SK-N-SH treated with all-trans-retinoic acid at 6 μM for 48 hours (cell line): ENCODE data around the gene PTPRG.
A peak's percentile ranks its signal among the peaks of the same experiment; 100 is the strongest.

Experiments
- ATAC-seq: fragments of 200-7000 bp; cut with Tn5 transposase; 3 replicates; pipeline ENCODE4 v1.9.1; 2020; ENCODE audit warnings: mild to moderate bottlenecking, moderate library complexity
- ARNTL ChIP-seq: fragments of 450-650 bp; formaldehyde crosslinking; IDR thresholded peaks from 2 replicates; pipeline ENCODE4 v1.5.0; 2020; ENCODE audit warnings: low read depth, mild to moderate bottlenecking, moderate library complexity, borderline replicate concordance
- BACH2 ChIP-seq: fragments of 250-450 bp; sonication (Bioruptor Pico); IDR thresholded peaks from 2 replicates; pipeline ENCODE4 v1.9.0; 2021; ENCODE audit warnings: mild to moderate bottlenecking, borderline replicate concordance
- CSDC2 ChIP-seq: fragments of 250-450 bp; sonication (Bioruptor Pico); IDR thresholded peaks from 2 replicates; pipeline ENCODE4 v1.5.0; 2020; ENCODE audit warnings: mild to moderate bottlenecking, moderate library complexity
- ESRRG ChIP-seq: fragments of 250-450 bp; sonication (Bioruptor Pico); IDR thresholded peaks from 2 replicates; pipeline ENCODE4 v1.6.1; 2021; ENCODE audit warnings: mild to moderate bottlenecking
- GLIS3 ChIP-seq: fragments of 250-450 bp; sonication (Bioruptor Pico); IDR thresholded peaks from 2 replicates; pipeline ENCODE4 v1.5.0; 2020; ENCODE audit warnings: mild to moderate bottlenecking, moderate library complexity
- ISL1 ChIP-seq: fragments of 250-450 bp; sonication (Bioruptor Pico); IDR thresholded peaks from 2 replicates; pipeline ENCODE4 v2.1.2; 2022; ENCODE audit warnings: mild to moderate bottlenecking, moderate library complexity
- PPARA ChIP-seq: fragments of 250-450 bp; sonication (Bioruptor Pico); IDR thresholded peaks from 2 replicates; pipeline ENCODE4 v1.5.0; 2020; ENCODE audit warnings: mild to moderate bottlenecking, borderline replicate concordance
- RARB ChIP-seq: fragments of 250-450 bp; sonication (Bioruptor Pico); IDR thresholded peaks from 2 replicates; pipeline ENCODE4 v1.8.0; 2021; ENCODE audit warnings: mild to moderate bottlenecking, moderate library complexity
- SNAI2 ChIP-seq: fragments of 250-450 bp; sonication (Bioruptor Pico); IDR thresholded peaks from 2 replicates; pipeline ENCODE4 v1.5.0; 2020; ENCODE audit warnings: mild to moderate bottlenecking, moderate library complexity
- TCF4 ChIP-seq: fragments of 250-450 bp; sonication (Bioruptor Pico); IDR thresholded peaks from 2 replicates; pipeline ENCODE4 v1.8.0; 2021; ENCODE audit warnings: mild to moderate bottlenecking, moderate library complexity, borderline replicate concordance
- TOX ChIP-seq: fragments of 250-450 bp; sonication (Bioruptor Pico); IDR thresholded peaks from 2 replicates; pipeline ENCODE4 v1.8.0; 2021; ENCODE audit warnings: mild to moderate bottlenecking, moderate library complexity, borderline replicate concordance
- ZC3H10 ChIP-seq: fragments of 250-450 bp; sonication (Bioruptor Pico); IDR thresholded peaks from 2 replicates; pipeline ENCODE4 v1.5.1; 2021; ENCODE audit warnings: mild to moderate bottlenecking, moderate library complexity
- ZFP3 ChIP-seq: fragments of 250-450 bp; sonication (Bioruptor Pico); IDR thresholded peaks from 2 replicates; pipeline ENCODE4 v1.5.0; 2020; ENCODE audit warnings: mild to moderate bottlenecking, moderate library complexity
- ZFP30 ChIP-seq: fragments of 450-650 bp; formaldehyde crosslinking; IDR thresholded peaks from 2 replicates; pipeline ENCODE4 v1.5.0; 2022; ENCODE audit warnings: mild to moderate bottlenecking, moderate library complexity
- ZNF565 ChIP-seq: fragments of 450-650 bp; formaldehyde crosslinking; conservative IDR thresholded peaks from 2 replicates; pipeline ENCODE4 v1.5.0; 2020; ENCODE audit warnings: low read depth, mild to moderate bottlenecking, moderate library complexity
- ZNF70 ChIP-seq: fragments of 450-650 bp; formaldehyde crosslinking; IDR thresholded peaks from 2 replicates; pipeline ENCODE4 v1.5.0; 2020; ENCODE audit warnings: mild to moderate bottlenecking, moderate library complexity
- ZNF8 ChIP-seq: fragments of 450-650 bp; formaldehyde crosslinking; IDR thresholded peaks from 2 replicates; pipeline ENCODE4 v1.5.0; 2020; ENCODE audit warnings: mild to moderate bottlenecking, moderate library complexity
- TF ChIP-seq, protein P1 (sequence below): fragments of 250-450 bp; sonication (Bioruptor Pico); IDR thresholded peaks from 2 replicates; pipeline ENCODE4 v1.8.0; 2021; ENCODE audit warnings: low read depth, mild to moderate bottlenecking, moderate library complexity, borderline replicate concordance
- TF ChIP-seq, protein P2 (sequence below): fragments of 250-450 bp; sonication (Bioruptor Pico); IDR thresholded peaks from 2 replicates; pipeline ENCODE4 v1.5.1; 2021; ENCODE audit warnings: mild to moderate bottlenecking, moderate library complexity
- TF ChIP-seq, protein P3 (sequence below): fragments of 250-450 bp; sonication (Bioruptor Pico); IDR thresholded peaks from 2 replicates; pipeline ENCODE4 v1.5.0; 2020; ENCODE audit warnings: mild to moderate bottlenecking, moderate library complexity
- TF ChIP-seq, protein P4 (sequence below): fragments of 250-450 bp; sonication (Bioruptor Pico); IDR thresholded peaks from 2 replicates; pipeline ENCODE4 v1.5.1; 2020; ENCODE audit warnings: low read depth, mild to moderate bottlenecking, moderate library complexity
- TF ChIP-seq, protein P5 (sequence below): fragments of 250-450 bp; sonication (Bioruptor Pico); IDR thresholded peaks from 2 replicates; pipeline ENCODE4 v1.8.0; 2020; ENCODE audit warnings: mild to moderate bottlenecking, moderate library complexity, borderline replicate concordance

Gene PTPRG

DNA sequence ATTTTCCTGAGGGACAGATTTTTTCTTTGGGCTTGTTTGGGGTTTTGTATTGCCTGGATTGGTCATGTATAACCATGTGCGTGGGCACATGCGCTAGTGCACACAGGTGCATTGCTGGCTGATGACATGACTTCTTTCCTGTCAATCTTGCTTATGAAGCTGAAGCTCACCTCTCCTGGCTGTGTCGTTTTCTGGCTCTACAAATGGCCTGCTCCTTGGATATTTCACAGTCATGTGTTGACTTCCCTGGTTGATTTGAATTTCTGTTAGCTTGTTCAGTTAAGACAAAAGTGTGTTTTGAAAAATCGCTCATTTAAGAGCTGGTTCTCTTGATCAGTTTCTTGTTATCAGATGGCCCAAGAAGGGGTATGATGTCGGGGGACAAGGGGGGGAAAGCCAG, 11.5 kb downstream of the PTPRG start:
- TF ChIP-seq ISL1 (CRISPR knock-in tag) (no peak), ZC3H10 (CRISPR knock-in tag) (no peak), ZNF8 (no peak), ZNF565 (no peak), ZFP3 (CRISPR knock-in tag) (no peak), RARB (CRISPR knock-in tag) (no peak), BACH2 (CRISPR knock-in tag) (no peak), GLIS3 (no peak), ARNTL (no peak), ZFP30 (CRISPR knock-in tag) (no peak), ZNF70 (no peak), CSDC2 (CRISPR knock-in tag) (no peak), SNAI2 (no peak), PPARA (CRISPR knock-in tag) (no peak)
- TF ChIP-seq, protein P1, sequence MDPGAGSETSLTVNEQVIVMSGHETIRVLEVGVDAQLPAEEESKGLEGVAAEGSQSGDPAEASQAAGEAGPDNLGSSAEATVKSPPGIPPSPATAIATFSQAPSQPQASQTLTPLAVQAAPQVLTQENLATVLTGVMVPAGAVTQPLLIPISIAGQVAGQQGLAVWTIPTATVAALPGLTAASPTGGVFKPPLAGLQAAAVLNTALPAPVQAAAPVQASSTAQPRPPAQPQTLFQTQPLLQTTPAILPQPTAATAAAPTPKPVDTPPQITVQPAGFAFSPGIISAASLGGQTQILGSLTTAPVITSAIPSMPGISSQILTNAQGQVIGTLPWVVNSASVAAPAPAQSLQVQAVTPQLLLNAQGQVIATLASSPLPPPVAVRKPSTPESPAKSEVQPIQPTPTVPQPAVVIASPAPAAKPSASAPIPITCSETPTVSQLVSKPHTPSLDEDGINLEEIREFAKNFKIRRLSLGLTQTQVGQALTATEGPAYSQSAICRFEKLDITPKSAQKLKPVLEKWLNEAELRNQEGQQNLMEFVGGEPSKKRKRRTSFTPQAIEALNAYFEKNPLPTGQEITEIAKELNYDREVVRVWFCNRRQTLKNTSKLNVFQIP (CRISPR knock-in tag), result no peak
- TF ChIP-seq, protein P2, sequence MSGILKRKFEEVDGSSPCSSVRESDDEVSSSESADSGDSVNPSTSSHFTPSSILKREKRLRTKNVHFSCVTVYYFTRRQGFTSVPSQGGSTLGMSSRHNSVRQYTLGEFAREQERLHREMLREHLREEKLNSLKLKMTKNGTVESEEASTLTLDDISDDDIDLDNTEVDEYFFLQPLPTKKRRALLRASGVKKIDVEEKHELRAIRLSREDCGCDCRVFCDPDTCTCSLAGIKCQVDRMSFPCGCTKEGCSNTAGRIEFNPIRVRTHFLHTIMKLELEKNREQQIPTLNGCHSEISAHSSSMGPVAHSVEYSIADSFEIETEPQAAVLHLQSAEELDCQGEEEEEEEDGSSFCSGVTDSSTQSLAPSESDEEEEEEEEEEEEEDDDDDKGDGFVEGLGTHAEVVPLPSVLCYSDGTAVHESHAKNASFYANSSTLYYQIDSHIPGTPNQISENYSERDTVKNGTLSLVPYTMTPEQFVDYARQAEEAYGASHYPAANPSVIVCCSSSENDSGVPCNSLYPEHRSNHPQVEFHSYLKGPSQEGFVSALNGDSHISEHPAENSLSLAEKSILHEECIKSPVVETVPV (CRISPR knock-in tag), result no peak
- TF ChIP-seq, protein P3, sequence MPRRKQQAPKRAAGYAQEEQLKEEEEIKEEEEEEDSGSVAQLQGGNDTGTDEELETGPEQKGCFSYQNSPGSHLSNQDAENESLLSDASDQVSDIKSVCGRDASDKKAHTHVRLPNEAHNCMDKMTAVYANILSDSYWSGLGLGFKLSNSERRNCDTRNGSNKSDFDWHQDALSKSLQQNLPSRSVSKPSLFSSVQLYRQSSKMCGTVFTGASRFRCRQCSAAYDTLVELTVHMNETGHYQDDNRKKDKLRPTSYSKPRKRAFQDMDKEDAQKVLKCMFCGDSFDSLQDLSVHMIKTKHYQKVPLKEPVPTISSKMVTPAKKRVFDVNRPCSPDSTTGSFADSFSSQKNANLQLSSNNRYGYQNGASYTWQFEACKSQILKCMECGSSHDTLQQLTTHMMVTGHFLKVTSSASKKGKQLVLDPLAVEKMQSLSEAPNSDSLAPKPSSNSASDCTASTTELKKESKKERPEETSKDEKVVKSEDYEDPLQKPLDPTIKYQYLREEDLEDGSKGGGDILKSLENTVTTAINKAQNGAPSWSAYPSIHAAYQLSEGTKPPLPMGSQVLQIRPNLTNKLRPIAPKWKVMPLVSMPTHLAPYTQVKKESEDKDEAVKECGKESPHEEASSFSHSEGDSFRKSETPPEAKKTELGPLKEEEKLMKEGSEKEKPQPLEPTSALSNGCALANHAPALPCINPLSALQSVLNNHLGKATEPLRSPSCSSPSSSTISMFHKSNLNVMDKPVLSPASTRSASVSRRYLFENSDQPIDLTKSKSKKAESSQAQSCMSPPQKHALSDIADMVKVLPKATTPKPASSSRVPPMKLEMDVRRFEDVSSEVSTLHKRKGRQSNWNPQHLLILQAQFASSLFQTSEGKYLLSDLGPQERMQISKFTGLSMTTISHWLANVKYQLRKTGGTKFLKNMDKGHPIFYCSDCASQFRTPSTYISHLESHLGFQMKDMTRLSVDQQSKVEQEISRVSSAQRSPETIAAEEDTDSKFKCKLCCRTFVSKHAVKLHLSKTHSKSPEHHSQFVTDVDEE (CRISPR knock-in tag), result no peak
- TF ChIP-seq, protein P4, sequence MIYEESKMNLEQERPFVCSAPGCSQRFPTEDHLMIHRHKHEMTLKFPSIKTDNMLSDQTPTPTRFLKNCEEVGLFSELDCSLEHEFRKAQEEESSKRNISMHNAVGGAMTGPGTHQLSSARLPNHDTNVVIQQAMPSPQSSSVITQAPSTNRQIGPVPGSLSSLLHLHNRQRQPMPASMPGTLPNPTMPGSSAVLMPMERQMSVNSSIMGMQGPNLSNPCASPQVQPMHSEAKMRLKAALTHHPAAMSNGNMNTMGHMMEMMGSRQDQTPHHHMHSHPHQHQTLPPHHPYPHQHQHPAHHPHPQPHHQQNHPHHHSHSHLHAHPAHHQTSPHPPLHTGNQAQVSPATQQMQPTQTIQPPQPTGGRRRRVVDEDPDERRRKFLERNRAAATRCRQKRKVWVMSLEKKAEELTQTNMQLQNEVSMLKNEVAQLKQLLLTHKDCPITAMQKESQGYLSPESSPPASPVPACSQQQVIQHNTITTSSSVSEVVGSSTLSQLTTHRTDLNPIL, result no peak
- TF ChIP-seq, all 23 proteins: peak for 0
- no peak for ATAC-seq

DNA sequence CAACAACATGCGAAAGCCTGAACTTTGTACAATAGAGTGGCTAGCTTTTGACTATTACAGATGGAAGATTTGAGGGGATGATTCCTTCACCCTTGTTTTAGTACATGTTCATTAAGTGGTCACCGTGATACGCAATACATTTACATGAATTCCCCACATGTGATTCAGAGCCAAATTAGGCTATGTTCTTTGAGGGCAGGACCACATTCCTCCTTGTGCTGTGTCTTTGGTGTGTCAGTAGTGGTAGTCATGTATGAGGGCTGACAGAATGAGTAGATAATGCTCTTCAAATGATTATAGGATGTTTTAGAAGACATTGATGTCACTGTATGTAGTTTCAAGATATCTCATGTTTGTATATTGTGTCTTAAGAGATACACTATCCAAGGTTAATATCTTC, 12.1 kb downstream of the PTPRG start:
- no peak for ATAC-seq
- TF ChIP-seq, protein P2 (CRISPR knock-in tag), result no peak
- TF ChIP-seq ESRRG (CRISPR knock-in tag), result no peak
- TF ChIP-seq TCF4, result no peak
- no peak for TF ChIP-seq CSDC2 (CRISPR knock-in tag)
- TF ChIP-seq ZNF8, result no peak
- TF ChIP-seq, protein P4, result no peak
- no peak for TF ChIP-seq ZFP30 (CRISPR knock-in tag)
- no peak for TF ChIP-seq ZNF565
- no peak for TF ChIP-seq BACH2 (CRISPR knock-in tag)
- no peak for TF ChIP-seq ZFP3 (CRISPR knock-in tag)
- no peak for TF ChIP-seq ISL1 (CRISPR knock-in tag)
- no peak for TF ChIP-seq RARB (CRISPR knock-in tag)

DNA sequence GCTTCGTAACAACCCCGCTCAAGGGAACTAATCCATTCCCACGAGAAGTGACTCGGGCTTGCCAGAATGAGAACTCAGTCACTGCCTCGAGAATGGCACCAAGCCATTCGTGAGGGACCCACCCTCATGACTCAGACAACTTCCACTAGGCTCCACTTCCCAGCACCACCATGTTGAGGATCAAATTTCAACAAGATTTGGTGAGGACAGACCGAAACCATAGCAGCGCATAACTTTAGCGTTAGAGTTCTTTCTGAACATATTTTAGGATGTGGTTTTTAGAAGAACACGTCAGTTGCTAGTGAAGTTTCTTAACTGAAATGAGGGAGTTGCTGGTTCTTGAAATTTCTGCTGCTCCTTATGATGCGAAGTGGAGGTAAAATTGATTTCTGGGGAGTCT, 13.5 kb downstream of the PTPRG start:
- peak; percentile 91 for ATAC-seq
- no peak for TF ChIP-seq ESRRG (CRISPR knock-in tag)
- no peak for TF ChIP-seq TCF4
- TF ChIP-seq ZNF8, result no peak
- TF ChIP-seq ZNF565, result no peak
- TF ChIP-seq RARB (CRISPR knock-in tag), result no peak
- TF ChIP-seq ZFP3 (CRISPR knock-in tag), result no peak
- no peak for TF ChIP-seq BACH2 (CRISPR knock-in tag)
- TF ChIP-seq SNAI2, result no peak
- TF ChIP-seq ZFP30 (CRISPR knock-in tag), result no peak
- TF ChIP-seq, protein P5, sequence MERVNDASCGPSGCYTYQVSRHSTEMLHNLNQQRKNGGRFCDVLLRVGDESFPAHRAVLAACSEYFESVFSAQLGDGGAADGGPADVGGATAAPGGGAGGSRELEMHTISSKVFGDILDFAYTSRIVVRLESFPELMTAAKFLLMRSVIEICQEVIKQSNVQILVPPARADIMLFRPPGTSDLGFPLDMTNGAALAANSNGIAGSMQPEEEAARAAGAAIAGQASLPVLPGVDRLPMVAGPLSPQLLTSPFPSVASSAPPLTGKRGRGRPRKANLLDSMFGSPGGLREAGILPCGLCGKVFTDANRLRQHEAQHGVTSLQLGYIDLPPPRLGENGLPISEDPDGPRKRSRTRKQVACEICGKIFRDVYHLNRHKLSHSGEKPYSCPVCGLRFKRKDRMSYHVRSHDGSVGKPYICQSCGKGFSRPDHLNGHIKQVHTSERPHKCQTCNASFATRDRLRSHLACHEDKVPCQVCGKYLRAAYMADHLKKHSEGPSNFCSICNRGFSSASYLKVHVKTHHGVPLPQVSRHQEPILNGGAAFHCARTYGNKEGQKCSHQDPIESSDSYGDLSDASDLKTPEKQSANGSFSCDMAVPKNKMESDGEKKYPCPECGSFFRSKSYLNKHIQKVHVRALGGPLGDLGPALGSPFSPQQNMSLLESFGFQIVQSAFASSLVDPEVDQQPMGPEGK (CRISPR knock-in tag), result no peak
- TF ChIP-seq CSDC2 (CRISPR knock-in tag), result no peak
- TF ChIP-seq, protein P3 (CRISPR knock-in tag), result no peak
- TF ChIP-seq PPARA (CRISPR knock-in tag), result no peak
- no peak for TF ChIP-seq TOX (CRISPR knock-in tag)
- TF ChIP-seq ZNF70, result no peak
